HG02870 (cell line): Measurements from ENCODE around the gene TMEM141.
A peak's percentile ranks its signal among the peaks of the same experiment; 100 is the strongest.

Experiments used
- ATAC-seq: cut with Tn5 transposase; IDR thresholded peaks from one replicate; pipeline ENCODE4 v1.9.1; 2021; ENCODE audit warnings: mild to moderate bottlenecking, moderate library complexity; ENCODE audit not compliant: unreplicated experiment

TMEM141 gene

GRCh38 chr9:136842380-136842948 lies 51.3 kb downstream of the TMEM141 start, which contains the start of gene AJM1:
Gene AJM1, plus strand, starts transcription at chr9:136842478. Its CDS starts 1,937 bp downstream, at chr9:136844415.
- ATAC-seq = peak; percentile 76
